NCI-H187 (cell line): Measurements from ENCODE around the gene TAB2.

Experiments
- DNase-seq, 2 experiments: peaks; one replicate each; lab custom pipeline; 2025; lab: John Stamatoyannopoulos, UW

TAB2 gene

DNA sequence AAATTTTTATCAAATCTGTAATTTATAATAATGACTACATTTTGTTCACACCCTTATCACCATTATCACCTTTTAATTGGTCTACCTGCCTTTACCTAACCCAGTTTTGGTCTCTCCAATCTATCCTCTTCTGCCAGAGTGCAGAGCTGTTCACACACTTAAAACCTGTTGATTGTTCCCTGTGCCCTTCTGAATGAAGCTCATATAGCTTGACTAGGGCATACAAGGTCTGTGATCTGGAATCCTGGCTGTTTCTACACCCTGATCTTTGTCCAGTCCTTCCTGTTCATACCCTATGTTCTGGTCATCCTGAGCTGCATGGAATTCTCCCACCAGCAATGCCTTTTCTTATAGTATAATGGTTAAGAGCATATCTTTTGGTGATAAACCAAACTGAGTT is 53.6 kb downstream of the TAB2 start:
- DNase-seq = no peak

DNA sequence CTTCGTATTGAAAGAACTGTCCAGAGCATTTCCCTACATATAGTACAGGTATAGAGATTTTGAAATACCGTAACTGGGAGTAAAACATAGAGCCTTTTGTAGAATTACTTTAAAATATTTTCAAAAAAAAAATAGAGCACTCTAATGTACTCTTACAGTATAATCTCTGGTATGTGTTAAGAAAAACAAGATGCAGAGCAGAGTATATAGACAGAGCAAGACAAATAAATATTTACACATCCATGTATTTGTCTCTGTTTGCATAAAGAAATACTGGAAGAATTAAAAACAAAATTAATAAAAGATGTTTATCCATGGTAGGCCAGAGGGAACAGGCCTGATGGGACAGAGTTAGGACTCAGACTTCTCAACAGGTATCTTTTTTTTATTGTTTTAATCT is 54.5 kb downstream of the TAB2 start:
- no peak for DNase-seq

DNA sequence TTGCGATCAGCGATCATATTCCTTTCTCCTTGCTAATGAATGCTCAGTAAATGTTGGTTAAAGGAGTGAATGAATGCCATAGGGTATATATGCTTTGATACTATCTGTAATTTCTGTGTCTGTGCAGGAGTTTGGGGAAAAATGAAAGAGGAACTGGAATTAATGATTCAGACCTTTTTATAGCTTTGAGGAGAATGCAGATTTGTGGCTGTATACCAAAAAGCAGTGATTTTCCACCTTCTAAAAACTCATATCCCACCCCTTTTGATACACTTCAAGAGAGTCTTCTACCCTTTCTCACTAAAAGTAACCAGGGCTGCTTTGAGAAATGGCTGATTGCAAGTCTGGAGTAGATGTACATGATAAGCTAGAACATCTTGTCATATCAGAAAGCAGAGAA is 56.0 kb downstream of the TAB2 start:
- no peak for DNase-seq

DNA sequence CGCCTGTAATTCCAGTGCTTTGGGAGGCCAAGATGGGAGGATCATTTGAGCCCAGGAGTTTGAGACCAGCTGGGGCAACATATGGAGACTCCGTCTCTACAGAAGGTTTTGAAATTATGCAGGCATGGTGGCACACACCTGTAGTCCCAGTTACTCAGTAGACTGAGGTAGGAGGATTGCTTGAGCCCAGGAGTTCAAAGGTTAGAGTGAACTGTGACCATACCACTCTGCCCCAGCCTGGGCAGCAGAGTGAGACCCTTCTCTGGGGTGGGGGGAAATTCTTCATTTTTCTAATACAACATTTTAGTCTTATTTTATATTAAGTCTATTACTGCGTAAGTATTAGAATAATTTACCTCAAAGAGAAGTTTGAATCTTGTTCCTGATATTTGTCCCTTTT is 62.5 kb downstream of the TAB2 start:
- DNase-seq = no peak

DNA sequence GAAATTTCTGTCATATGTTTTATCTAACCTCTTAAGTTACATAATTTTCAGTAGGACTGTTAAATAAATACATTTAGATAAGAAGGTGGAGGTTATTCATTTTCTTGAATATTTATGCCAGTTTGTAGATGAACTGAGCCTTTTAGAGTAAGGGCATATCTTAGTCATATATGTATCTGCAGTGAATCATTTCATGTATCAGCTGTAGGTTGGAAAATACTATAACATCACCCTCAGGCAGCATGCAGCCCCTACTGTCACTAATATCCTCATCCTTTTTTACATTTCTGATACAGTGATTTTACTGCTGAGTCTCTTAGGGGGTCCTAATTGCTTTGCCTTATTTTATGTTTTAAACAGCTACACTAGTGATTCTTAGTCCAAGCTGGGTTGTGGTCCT is 63.0 kb downstream of the TAB2 start:
- DNase-seq = no peak

DNA sequence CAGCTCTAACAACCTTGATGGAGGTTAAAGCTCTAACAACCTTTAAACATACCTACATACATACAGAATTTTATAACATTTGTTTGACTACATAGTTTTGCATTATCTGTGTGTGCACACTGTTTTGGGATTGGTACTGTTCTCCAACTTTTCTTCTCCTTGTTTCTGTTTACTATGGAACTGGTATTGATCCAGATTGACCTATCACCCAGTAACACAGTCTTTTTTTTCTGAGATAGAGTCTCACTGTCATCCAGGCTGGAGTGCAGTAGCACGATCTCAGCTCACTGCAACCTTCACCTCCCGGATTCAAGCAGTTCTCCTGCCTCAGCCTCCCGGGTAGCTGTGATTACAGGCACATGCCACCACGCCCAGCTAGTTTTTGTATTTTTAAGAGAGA is 65.9 kb downstream of the TAB2 start:
- DNase-seq = no peak

DNA sequence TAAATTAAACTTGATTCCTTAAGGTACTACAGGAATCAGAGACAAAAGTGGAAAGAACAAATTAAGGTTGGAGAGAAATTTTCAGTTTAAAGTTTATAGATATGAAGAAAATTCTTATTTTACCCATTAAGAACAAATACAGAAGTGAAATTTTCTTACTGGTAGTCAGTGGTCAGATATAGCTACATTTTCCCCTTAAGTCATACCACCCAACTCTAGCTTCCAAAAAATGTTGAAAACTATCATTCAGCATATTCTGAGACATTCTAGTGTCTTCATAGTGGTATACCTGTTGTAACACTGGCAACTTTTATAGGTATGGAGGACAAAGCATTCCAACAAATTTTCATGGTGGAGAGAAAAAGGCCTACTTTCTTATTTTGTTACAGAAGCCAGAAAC is 67.0 kb downstream of the TAB2 start:
- no peak for DNase-seq

DNA sequence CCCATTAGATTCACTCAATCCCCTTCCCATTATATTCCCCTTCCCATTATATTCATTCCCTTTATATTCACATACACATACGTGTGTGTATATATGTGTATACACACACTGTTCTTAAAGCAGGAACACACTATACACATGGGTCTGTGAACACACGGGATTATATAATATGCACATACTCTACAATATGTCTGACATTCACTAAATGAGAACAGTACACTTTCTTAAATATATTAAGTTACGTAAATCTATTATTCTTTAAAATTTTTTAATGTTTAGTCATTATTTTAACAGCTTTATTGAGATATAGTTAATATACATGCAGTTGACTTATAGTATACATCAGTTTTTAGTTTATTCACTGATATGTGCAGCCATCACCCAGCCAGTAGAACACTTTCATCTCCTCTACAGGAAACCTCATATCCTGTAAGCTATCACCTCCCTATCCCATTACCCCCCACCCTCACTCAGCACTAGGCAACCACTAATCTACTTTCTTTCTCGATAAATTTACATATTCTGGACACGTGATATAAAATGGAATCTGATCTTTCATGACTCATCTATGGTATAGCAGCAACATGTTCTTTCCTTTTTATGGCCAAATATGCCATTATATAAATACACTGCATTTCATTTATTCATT is 68.6 kb downstream of the TAB2 start:
- DNase-seq = no peak

DNA sequence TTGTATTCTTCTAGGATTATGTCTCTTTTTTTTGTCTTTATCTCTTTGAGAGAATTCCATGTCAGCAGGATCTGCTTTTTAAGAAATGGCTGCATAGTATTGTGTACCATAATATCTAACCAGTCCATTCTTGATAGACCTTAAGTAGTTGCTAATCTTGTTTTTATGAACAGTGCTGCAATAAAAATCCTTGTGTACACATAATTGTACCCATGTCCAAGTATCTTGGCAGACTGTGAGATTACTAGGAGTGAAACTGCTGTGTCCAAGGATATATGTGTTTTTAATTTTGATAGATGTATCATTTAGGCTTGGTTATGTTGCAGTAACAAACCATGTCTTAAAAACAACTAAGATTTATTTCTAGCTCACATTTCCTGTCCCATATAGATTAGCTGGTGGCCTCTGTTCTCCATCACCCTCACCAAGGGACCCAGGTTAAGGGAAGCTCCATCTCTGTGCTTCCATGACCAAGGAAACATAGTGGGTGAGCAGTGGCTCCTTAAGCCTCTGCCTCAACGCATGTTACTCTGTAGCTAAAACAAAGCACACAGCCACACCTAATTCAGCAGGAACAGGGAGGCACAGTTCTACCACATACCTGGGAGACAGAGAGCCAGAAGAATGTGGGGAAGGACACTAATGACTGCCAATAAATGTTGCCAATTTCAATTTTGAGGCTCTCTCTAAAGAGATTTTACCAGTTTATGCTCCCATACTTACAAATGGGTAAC is 70.4 kb downstream of the TAB2 start:
- no peak for DNase-seq

DNA sequence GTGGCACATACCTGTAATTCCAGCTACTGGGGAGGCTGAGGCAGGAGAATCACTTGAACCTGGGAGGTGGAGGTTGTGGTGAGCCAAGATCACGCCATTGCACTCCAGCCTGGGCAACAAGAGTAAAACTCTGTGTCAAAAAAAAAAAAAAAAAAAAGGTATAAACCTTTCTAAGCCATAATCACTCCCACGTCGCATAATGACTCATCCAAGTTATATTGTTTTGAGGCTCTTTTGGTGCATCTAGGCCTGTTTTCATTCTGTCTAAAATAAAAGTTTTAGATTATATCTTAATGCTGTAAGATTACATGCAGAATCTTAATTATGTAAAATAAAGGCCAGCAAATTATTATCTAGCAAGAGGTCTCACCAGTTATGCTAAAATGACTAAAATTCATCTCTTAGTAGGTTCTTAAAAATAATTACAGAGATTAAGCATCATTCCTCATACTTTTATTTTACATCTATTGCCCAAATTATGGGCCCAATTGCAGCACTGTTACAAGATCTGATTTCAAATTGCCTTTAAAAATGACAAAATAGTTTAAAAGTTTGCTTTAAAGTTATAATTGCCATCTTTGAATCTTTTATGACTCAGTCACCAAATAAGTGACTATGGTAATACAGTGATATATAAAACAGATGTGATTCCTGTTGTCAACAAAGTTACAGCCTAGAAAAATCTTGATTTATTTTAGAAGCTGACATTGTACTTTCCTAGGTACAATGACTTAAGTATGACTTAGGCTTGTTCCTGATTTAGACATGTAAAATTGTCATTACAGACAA is 72.2 kb downstream of the TAB2 start:
- no peak for DNase-seq

DNA sequence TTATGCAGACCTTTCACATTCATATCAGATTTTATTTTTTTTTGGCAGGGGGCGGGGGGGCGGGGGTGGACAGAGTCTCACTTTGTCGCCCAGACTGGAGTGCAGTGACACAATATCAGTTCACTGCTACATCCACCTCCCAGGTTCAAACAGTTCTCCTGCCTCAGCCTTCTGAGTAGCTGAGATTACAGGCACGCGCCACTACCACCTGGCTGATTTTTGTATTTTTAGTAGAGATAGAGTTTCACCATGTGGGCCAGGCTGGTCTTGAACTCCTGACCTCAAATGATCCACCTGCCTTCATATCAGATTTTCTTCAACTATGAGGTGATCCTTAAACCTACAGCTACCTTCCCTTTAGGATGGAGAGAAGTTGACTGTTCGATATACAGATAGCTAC is 74.6 kb downstream of the TAB2 start:
- no peak for DNase-seq

DNA sequence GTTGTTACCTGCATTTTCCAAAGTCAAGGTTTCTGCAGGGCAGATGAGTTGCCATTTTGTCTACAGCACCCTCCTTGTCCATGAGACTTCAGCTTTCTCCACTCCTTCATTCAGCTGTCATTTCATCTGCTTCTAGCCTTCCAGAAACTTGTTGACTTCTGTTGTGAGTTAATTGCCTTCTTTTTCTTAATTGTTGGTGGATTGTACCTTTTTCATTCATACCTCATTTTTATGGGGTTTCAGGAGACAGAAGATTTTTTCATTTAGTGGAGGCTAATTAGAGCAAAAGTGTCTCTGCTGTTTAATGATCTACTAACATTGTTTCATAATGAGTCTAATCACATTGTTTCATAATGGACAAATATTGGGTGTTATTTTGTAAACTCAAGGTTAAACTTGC is 75.0 kb downstream of the TAB2 start:
- DNase-seq = no peak

DNA sequence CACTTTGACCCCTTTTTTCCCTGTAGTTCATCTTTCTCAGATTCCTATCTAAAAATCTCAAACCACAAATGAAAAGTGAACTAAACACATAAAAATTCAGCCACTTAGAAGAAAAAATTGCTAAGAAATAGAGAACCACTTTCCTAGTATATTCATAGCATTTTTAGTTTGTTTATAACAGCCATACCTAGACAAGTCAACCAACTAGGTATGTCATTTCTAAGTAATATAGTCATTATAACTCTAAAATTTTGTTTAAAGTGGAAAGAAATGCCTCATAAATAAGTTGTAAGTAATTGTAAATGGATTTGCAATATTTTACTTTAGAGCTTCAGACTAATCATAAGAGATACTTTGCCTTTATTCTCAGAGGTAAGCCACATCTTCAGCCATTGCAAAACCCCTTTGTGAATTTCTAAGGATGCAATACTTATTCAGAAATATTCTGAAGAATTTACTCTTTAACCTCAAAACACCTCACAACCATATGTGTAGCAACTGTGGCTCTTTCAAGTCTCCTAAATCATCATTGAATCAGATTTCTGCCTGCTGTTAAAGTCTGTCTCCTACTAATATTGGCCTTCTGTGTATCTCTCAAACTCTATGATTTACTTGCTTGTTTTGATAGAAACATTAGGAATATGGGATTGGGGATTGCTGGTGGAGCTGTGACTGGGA is 75.6 kb downstream of the TAB2 start:
- DNase-seq = no peak

DNA sequence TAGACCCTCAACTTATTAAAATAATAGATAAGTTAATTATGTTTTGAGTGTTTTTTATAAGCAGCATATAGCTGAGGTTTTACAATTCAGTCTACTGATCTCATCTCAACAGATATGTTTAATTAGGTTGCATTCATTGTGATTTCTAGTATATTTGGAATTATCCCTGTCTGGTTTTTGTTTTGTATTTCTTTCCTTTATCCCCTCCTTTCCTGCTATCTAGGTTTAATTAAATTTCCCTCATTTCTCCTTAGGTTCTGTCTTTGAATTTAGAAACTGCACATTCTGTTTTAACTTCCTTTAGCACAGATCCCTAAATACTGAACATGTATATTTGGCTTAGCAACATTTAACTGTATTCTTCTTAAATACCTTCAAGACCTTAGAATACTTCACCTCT is 77.7 kb downstream of the TAB2 start:
- no peak for DNase-seq

DNA sequence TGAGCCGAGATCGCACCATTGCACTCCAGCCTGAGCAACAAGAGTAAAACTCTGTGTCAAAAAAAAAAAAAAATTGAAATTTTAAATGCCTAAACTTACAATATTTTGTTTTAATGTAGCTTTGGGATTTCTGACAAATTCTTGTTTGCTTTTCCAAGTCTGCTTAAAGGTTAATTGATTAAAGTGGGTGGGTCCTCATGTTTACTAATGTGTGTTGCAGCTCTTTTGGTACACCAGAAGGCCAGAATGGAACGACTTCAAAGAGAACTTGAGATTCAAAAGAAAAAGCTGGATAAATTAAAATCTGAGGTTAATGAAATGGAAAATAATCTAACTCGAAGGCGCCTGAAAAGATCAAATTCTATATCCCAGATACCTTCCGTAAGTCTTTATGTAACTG is 79.9 kb downstream of the TAB2 start:
- no peak for DNase-seq

DNA sequence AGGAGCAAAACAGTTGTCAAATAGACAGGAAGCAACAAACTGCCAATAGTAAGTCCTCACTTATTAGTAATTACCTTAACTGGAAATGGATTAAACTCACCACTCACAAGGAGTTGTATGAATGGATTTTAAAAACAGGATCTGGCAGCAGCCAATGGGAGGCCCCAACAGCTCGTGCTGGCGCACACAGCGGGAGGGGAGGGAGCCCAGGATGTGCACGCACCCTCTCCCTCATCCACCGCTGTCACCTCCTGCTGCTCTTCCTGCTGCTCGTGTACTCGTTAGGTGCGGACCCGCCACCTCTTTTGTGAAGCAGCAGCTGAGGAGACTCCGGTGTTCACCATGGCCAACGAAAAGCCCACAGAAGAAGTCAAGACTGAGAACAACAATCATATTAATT is 82.5 kb downstream of the TAB2 start, which contains the start of gene SUMO4:
TSS of gene SUMO4 (plus strand) at position 213 of the 400 bp plus-strand sequence. CDS start at position 343, 130 bp downstream.
- no peak for DNase-seq

DNA sequence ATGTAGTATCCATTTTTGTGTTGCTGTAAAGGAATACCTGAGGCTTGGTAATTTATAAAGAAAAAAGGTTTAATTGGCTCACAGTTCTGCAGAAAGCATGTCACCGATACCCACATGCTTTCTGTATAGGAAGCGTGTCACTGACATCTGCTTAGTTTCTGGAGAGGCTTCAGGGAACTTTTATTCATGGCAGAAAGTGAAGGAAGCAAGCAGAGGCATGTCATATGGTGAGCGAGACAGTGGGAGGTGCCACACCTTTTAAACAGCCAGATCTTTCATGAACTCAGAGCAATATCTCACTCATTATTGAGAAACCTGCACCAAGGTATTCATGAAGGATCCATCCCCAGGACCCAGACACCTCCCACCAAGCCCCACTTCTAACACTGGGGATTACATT is 86.0 kb downstream of the TAB2 start:
- DNase-seq = no peak

DNA sequence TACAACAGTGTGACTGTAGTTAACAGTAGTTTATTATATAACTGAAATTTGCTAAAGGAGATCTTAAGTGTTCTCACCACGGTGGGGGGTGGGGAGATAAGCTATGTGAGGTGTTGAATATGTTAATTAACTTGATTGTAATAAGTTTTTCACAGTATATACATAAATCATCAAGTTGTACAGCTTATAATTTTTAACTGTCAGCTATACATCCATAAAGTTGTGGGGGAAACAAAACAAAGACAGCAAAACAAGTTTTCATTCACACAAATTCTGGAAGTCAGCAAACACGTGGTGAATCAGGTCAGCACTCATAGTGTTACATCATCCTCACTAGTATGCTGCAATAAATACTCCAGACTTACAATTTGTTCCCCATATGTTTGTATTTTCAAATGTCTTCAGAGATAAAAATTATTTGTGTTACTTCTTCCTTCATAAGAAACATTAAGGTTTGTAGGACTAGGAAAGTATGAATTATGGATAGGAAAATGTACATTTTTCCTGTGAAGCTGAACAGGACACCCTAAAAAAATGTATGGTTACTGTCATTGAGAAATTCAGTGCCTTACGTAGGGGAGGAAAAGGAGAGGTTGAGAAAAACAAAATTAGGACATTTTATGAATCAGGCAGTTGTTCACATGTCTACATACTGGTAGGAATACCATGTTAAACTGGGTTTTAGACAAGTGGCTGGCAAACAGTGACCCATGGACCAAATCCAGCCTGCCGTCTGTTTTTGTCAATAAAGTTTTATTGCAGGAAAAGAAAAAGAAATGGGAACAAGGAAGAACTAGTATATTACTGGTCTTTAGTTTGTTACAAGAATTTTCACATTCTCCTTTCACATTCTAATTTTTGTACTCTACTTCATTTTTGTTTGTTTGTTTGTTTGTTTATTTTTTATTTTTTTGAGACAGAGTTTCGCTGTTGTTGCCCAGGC is 88.6 kb downstream of the TAB2 start:
- DNase-seq = no peak

DNA sequence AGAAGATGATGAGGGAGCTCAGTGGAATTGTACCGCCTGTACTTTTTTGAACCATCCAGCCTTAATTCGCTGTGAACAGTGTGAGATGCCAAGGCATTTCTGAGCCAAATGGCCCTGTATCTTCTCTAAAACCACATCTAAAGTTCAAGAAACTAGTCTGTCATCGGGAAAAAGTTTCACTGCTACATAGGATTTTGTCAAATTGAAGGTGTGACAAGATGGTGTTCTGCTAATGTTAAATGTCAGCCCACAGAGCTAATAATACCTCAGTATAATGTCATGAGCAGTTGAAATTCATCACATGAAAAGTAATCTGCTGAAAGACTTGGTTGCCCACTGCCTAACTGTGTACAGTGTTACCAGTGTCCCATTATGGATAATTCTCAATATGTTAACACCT is 92.1 kb downstream of the TAB2 start:
- no peak for DNase-seq

DNA sequence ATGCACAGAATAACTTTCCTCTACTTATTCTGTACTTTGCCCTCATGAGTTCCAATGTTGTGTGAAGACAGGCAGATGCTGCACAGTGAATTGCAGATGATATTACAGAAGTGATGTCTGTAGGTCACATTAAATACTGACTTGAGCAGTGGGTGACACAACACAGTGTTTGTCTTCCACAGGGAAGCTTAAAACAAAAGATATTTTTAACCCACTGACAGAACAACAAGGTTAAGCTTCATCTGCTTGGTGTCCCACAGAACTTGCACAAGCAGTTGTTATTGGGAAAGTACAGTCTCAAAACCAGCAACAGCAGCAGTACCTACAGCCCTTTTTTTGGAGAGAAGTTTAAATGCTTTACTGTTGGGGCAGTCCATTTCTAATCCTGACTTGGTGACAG is 93.0 kb downstream of the TAB2 start:
- DNase-seq = no peak

DNA sequence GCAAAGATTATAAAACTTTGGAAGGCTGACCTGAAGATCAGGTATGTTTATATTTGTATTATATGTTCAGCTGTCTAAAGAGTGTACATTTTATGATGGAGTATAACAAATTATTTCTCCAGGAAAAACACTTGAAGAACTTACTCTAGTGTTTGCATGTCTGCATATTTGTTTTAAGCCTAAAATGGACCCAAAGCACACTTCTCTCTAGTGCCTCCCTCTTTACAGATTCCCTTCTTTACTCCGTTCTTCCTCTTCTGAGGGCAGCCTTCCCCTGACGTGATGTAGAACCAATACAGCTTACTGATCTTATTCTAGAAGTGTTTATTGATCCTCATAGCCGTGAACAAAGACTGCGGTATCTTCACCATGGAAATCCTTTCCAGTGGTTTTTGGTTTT is 96.5 kb downstream of the TAB2 start:
- no peak for DNase-seq
